Parathyroid adenoma (tissue), 2 donors: Measurements from ENCODE around the gene WNT11.

ENCODE experiments used
- H2AFZ ChIP-seq: fragments of 300-600 bp; sonication (generic); one replicate; pipeline ENCODE4 v1.7.0; 2017; ENCODE audit warnings: antibody characterized with exemption, mild to moderate bottlenecking
- H3K27ac ChIP-seq: fragments of 300-600 bp; sonication (generic); one replicate; pipeline ENCODE4 v1.7.0; 2017
- H3K27me3 ChIP-seq: fragments of 300-600 bp; sonication (generic); one replicate; pipeline ENCODE4 v1.7.0; 2017; ENCODE audit warnings: low read length; ENCODE audit not compliant: control insufficient read depth, insufficient read depth
- H3K36me3 ChIP-seq: fragments of 300-600 bp; sonication (generic); one replicate; pipeline ENCODE4 v1.7.0; 2017; ENCODE audit warnings: low read length; ENCODE audit not compliant: control insufficient read depth, insufficient read depth
- H3K4me1 ChIP-seq: fragments of 300-600 bp; sonication (generic); one replicate; pipeline ENCODE4 v1.7.0; 2017; ENCODE audit warnings: control low read depth
- H3K4me2 ChIP-seq: fragments of 300-600 bp; sonication (generic); one replicate; pipeline ENCODE4 v1.7.0; 2017; ENCODE audit warnings: low read length
- H3K4me3 ChIP-seq: fragments of 300-600 bp; sonication (generic); one replicate; pipeline ENCODE4 v1.7.0; 2017; ENCODE audit warnings: low read depth, low read length
- H3K79me2 ChIP-seq: fragments of 300-600 bp; sonication (generic); one replicate; pipeline ENCODE4 v1.7.0; 2017; ENCODE audit warnings: control low read depth
- H3K9ac ChIP-seq: fragments of 300-600 bp; sonication (generic); one replicate; pipeline ENCODE4 v1.7.0; 2017; ENCODE audit warnings: mild to moderate bottlenecking
- H3K9me3 ChIP-seq: fragments of 300-600 bp; sonication (generic); one replicate; pipeline ENCODE4 v1.7.0; 2017; ENCODE audit warnings: low read length; ENCODE audit not compliant: control insufficient read depth
- TF ChIP-seq, protein P1 (sequence below): fragments of 300-600 bp; sonication (generic); IDR thresholded peaks from one replicate; pipeline ENCODE4 v1.7.0; 2017; ENCODE audit warnings: antibody characterized with exemption, mild to moderate bottlenecking
- donor health status: primary hyperparathyroidism.

The WNT11 gene

DNA sequence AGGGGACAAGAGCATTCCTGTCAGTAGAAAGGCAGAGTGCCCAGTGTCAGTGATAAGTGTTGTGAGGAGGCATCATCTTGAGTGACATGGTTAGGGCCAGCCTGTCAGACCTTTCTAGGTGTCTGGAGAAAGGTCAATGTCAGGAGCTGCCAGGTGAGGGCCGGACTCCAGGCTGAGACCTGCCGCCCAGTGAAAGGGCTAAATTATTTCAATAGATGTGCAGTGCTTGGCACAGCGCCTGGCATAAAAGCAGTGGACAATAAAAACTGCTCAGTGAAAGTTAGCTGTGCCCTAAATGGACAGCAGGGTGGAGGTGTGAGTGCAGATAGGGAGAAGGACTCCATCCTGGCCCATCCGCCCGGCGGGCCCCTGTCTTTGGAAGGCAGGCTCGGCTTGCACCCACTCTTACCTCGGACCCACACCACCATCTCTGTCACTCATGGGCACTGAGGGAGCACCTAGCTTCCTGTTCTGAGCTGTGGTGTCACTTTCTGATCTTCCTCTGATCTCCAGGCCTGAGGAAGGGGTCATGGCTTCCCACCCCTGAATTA lies 23.5 kb upstream of the WNT11 start:
- no peaks in the 10 kb centered on the region for H3K36me3 ChIP-seq
- H3K79me2 ChIP-seq: no peaks in the 10 kb centered on the region
- TF ChIP-seq, protein P1, sequence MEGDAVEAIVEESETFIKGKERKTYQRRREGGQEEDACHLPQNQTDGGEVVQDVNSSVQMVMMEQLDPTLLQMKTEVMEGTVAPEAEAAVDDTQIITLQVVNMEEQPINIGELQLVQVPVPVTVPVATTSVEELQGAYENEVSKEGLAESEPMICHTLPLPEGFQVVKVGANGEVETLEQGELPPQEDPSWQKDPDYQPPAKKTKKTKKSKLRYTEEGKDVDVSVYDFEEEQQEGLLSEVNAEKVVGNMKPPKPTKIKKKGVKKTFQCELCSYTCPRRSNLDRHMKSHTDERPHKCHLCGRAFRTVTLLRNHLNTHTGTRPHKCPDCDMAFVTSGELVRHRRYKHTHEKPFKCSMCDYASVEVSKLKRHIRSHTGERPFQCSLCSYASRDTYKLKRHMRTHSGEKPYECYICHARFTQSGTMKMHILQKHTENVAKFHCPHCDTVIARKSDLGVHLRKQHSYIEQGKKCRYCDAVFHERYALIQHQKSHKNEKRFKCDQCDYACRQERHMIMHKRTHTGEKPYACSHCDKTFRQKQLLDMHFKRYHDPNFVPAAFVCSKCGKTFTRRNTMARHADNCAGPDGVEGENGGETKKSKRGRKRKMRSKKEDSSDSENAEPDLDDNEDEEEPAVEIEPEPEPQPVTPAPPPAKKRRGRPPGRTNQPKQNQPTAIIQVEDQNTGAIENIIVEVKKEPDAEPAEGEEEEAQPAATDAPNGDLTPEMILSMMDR: no peak
- no peaks in the 10 kb centered on the region for H3K9me3 ChIP-seq
- no peak overlapping the region for H3K9ac ChIP-seq
- no peak overlapping the region for H3K4me2 ChIP-seq
- no peak overlapping the region for H2AFZ ChIP-seq
- H3K27ac ChIP-seq: no peak overlapping the region
- no peaks in the 10 kb centered on the region for H3K27me3 ChIP-seq
- no peak overlapping the region for H3K4me3 ChIP-seq
- H3K4me1 ChIP-seq: no peaks in the 10 kb centered on the region

- Histone ChIP-seq H3K79me2 (no peaks in the 10 kb centered on the region), H3K4me3 (no peak overlapping the region), H3K27me3 (no peaks in the 10 kb centered on the region), H3K4me2 (no peak overlapping the region), H3K4me1 (no peaks in the 10 kb centered on the region), H3K9ac (no peak overlapping the region), H3K9me3 (no peaks in the 10 kb centered on the region), H3K27ac (no peak overlapping the region), H3K36me3 (no peaks in the 10 kb centered on the region), H2AFZ (no peak overlapping the region)
- TF ChIP-seq, protein P1: no peak
Measured at GRCh38 chr11:76228875-76229149, 22.5 kb upstream of the WNT11 start.

GRCh38 chr11:76228071-76228874 lies 22.0 kb upstream of the WNT11 start:
- Histone ChIP-seq H3K4me3 (no peak overlapping the region), H3K79me2 (no peaks in the 10 kb centered on the region), H3K4me1 (no peaks in the 10 kb centered on the region), H3K27ac (no peak overlapping the region), H3K27me3 (no peaks in the 10 kb centered on the region), H3K9me3 (no peaks in the 10 kb centered on the region), H3K4me2 (no peak overlapping the region), H3K9ac (no peak overlapping the region), H2AFZ (no peak overlapping the region), H3K36me3 (no peaks in the 10 kb centered on the region)
- TF ChIP-seq, protein P1: no peak

- H3K36me3 ChIP-seq: no peaks in the 10 kb centered on the region
- no peak overlapping the region for H3K27ac ChIP-seq
- no peaks in the 10 kb centered on the region for H3K79me2 ChIP-seq
- TF ChIP-seq, protein P1: no peak
- H3K27me3 ChIP-seq: no peaks in the 10 kb centered on the region
- H3K4me3 ChIP-seq: no peak overlapping the region
- no peak overlapping the region for H3K4me2 ChIP-seq
- H2AFZ ChIP-seq: no peak overlapping the region
- H3K4me1 ChIP-seq: no peaks in the 10 kb centered on the region
- no peaks in the 10 kb centered on the region for H3K9me3 ChIP-seq
- no peak overlapping the region for H3K9ac ChIP-seq
Measured at GRCh38 chr11:76226626-76227025, 20.3 kb upstream of the WNT11 start.

- Histone ChIP-seq H2AFZ (no peak overlapping the region), H3K9ac (no peak overlapping the region), H3K4me2 (no peak overlapping the region), H3K27me3 (no peaks in the 10 kb centered on the region), H3K36me3 (no peaks in the 10 kb centered on the region), H3K27ac (no peak overlapping the region), H3K4me3 (no peak overlapping the region), H3K4me1 (no peaks in the 10 kb centered on the region), H3K9me3 (no peaks in the 10 kb centered on the region), H3K79me2 (no peaks in the 10 kb centered on the region)
- TF ChIP-seq, protein P1: no peak
Measured at GRCh38 chr11:76225122-76225611, 18.9 kb upstream of the WNT11 start.
